ENCODE results near the gene THYN1.

THYN1 gene

DNA sequence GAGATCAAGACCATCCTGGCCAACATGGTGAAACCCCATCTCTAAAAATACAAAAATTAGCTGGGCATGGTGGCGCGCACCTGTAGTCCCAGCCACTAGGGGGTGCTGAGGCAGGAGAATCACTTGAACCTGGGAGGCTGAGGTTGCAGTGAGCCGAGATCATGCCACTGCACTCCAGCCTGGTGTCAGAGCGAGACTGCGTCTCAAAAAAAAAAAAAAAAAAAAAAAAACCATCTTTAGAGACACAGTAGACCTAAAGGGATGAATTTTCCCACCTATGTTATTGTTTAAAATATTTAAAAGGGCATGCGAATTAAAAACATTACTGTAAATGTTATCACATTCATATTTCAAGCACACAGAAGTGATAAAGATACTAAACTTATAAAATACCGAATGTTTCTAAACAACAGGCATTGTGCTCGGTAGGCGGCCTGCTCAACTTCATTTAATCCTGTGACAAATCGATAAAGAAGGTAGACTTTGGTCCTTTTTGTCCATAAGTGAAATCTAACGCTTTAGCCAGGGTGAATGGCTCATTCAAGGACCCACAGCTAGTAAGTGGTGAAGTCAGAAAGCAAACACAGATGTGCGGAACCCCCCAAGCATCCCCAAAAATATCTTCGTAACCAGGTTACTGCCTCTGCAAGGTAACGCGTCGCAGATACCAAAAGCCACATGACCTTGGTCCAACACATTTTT lies 45.5 kb downstream of the THYN1 start:
- peak; percentile 55 for DNase-seq

GRCh38 chr11:134206185-134206584 lies 47.0 kb downstream of the THYN1 start:
- DNase-seq = no peak

- no peak for DNase-seq
Observed at GRCh38 chr11:134205729-134206128, 47.4 kb downstream of the THYN1 start.

- no peak for DNase-seq
Observed at GRCh38 chr11:134202661-134203060, 50.5 kb downstream of the THYN1 start.

- DNase-seq = no peak
Observed at GRCh38 chr11:134200688-134201087, 52.5 kb downstream of the THYN1 start.

DNA sequence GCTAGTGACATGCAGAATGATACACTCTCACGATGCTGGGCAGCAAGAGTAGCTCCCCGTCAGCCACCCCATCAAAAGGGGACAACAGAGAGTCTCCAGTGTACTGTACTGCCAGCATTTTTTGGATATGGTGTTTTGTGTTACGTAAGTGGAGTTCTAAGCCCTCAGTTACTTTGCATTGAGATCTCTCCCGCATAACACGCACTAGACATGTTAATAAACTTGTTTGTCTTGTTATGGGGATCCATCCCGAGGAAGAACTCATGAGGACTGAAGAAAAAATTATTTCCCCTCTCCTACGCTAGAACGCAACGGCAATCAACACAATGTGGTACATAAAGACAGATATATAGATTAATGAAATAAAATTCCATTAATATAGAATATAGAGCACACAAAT lies 53.6 kb downstream of the THYN1 start:
- no peak for DNase-seq
